Retinal pigment epithelial cell (primary cell): Measurements from ENCODE around the gene ATP11C.

Experiments
- DNase-seq: peaks from one replicate; pipeline ENCODE4 v3.0.0-alpha.2; 2010; ENCODE audit warnings: low read depth
- H3K4me3 ChIP-seq: 2 replicates; pipeline ENCODE4 v1.5.1; 2011; ENCODE audit warnings: mild to moderate bottlenecking, low read length, control low read depth, moderate library complexity
- TF ChIP-seq, protein P1 (sequence below): conservative IDR thresholded peaks from 2 replicates; pipeline ENCODE4 v1.5.1; 2011; ENCODE audit warnings: low read depth, low read length, control low read depth, inconsistent platforms

Gene ATP11C

DNA sequence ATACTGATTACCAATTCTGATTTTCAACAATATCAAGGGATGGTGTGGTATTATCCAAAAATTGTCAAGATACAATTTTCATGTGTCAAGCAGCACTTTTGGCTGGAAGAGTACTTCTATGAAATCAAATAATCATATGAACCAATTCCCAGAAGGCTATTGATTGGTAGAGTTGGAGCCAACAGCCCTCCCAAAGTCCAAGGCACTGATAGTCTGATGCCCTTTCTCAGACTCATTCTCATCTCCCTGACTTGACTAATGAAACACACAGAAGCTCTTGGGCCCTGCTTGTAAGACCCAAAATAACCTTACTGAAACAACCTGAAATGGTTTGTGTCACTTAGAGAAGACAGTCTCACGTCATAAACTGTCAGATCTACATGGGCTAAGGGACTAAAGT, 48.9 kb downstream of the ATP11C start:
- H3K4me3 ChIP-seq: no peak overlapping the region
- TF ChIP-seq, protein P1, sequence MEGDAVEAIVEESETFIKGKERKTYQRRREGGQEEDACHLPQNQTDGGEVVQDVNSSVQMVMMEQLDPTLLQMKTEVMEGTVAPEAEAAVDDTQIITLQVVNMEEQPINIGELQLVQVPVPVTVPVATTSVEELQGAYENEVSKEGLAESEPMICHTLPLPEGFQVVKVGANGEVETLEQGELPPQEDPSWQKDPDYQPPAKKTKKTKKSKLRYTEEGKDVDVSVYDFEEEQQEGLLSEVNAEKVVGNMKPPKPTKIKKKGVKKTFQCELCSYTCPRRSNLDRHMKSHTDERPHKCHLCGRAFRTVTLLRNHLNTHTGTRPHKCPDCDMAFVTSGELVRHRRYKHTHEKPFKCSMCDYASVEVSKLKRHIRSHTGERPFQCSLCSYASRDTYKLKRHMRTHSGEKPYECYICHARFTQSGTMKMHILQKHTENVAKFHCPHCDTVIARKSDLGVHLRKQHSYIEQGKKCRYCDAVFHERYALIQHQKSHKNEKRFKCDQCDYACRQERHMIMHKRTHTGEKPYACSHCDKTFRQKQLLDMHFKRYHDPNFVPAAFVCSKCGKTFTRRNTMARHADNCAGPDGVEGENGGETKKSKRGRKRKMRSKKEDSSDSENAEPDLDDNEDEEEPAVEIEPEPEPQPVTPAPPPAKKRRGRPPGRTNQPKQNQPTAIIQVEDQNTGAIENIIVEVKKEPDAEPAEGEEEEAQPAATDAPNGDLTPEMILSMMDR: no peak
- no peak for DNase-seq

DNA sequence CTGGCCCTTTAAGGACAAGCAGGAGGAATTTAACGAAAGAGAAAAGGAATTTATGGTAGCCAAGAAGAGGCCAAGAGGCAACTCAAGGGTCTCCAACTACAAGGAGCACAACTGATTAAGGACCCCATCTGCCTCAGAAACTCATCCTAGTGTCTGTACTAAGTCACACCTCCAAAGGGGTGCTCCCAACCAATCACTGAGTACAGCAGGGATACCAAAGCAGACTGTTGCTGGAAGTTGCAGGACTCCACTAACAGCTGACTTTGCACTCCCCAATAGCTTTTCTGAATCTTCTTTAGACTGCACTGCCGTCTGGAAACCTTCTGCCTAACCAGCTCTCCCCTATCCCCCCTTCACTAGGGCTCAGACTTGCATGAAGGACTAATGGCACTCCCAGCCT, 50.6 kb downstream of the ATP11C start:
- no peak for DNase-seq
- H3K4me3 ChIP-seq: no peak overlapping the region
- TF ChIP-seq, protein P1: no peak

DNA sequence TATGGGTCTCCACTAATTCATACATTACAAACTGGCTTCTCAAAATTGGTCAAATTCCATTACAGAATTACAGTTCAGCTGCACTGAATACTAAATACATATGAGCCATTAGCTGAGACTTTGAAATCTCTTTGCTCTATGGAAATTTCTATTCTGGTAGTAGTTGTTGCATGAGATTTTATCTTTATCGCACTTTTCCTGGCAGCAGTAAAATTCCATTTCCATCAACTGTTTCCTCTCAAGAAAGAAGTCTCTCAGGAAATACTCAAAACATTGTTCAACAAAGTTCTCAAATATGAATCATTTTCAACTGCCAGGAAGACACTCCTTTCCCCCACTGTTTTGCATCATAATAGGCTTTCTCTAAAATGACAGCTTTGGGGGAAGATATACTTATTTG, 51.3 kb downstream of the ATP11C start:
- DNase-seq: no peak
- H3K4me3 ChIP-seq: no peak overlapping the region
- TF ChIP-seq, protein P1: no peak

DNA sequence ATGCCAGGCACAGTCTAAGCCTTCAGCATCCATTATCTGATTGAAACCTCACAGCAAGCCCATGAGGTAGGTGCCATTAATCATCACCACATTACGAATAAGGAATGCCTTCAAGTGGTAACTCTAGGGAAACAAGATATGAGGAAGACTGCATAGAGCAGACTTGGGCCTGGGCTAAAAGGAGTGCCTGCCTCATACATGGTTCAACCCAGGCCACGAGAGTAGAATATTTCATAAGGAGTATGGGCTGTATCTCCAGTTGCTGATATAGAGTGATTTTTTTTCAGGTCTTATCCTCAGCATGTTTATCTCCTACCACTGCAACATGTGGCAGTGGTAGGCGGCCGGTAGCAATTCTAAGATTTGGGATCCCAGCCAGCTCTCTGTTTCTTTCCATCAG, 51.7 kb downstream of the ATP11C start:
- DNase-seq: no peak
- no peak overlapping the region for H3K4me3 ChIP-seq
- TF ChIP-seq, protein P1: no peak

DNA sequence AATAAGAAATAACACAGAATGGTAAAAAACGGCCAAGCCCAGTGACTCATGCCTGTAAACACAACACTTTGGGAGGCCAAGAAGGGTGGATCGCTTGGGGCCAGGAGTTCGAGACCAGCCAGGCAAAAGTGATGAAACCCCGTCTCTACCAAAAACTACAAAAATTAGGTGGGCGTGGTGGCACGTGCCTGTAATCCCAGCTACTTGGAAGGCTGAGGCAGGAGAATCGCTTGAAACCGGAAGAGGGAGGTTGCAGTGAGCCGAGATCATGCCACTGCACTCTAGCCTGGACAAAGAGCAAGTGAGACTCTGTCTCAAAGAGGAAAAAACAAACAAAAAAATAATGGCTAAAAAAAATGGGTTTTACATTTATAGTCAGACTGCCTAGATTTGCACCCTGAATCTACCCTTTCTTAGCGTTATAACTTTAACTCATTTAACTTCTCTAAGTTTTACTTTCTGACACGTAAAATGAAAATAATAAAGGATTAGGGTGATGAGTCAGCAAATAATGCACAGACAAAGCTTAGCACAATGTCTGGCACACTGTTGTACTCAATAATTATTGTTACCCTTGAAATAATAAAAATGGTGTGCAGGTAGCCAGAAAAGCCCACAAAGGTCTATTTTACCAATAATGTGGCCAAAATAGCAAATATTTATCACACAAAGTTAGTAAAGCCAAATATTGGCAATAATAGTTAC, 55.0 kb downstream of the ATP11C start:
- no peak for DNase-seq
- no peak overlapping the region for H3K4me3 ChIP-seq
- TF ChIP-seq, protein P1: no peak

DNA sequence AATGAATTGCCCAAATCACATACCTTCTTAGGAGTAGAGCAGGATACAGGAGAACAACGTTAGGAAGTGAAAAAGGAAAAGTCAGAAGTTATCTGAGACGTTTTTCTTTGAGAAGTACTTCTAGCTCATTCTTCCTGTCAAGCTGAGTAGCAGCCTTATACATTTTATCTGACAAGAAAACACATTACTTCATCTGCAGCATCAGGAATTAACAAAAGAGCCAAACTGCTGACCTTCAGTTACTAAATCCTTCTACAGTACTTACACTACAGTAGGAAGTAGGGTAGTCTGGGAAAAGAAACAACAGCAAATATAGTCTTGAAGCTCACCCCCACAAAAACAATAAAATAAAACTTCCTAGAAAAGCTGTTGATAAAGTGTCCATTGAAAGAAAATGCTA, 57.0 kb downstream of the ATP11C start:
- TF ChIP-seq, protein P1: no peak
- H3K4me3 ChIP-seq: no peak overlapping the region
- DNase-seq: no peak

DNA sequence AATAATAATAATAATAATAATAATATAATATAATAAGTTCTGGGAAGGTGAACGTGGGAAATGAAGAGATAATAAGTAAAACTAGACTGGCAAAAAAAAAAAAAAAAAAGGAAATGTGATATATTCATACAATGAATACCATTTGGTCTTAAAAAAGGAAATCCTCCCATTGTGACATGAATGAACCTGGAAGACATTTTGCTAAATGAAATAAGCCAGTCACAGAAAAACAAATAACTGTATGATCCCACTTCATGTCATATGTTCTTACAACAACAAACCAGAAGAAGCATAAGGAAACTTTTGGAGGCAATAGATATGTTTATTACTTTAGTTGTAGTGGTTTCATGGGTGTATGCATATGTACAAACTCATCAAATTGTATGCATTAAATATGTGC, 63.1 kb downstream of the ATP11C start:
- TF ChIP-seq, protein P1: no peak
- no peak for DNase-seq
- no peak overlapping the region for H3K4me3 ChIP-seq
